Transverse colon (tissue), 4 donors: ENCODE results near the gene PGA3. TPM values are rescaled to one million over a fixed set of nuclear protein-coding genes. Genes with fewer than 3 reads are reported as not detected.
"Not testable (repeated sequence)": the region's sequence is repeated elsewhere in the genome, so short reads cannot be mapped to it uniquely, and the experiment has no call there.

Experiments used
- DNase-seq: peaks from one replicate; pipeline ENCODE4 v3.0.0-alpha.2; 2019
- H3K27ac ChIP-seq, 4 donors: fragments of 200-600 bp; sonication (generic); 2 replicates each; pipeline ENCODE4 v1.5.1; 2016 to 2018; ENCODE audit warnings: inconsistent platforms in 4 of 4
- H3K27me3 ChIP-seq: fragments of 200-600 bp; sonication (generic); 2 replicates; pipeline ENCODE4 v1.5.1; 2017; ENCODE audit warnings: inconsistent platforms
- H3K36me3 ChIP-seq, 4 donors: fragments of 200-600 bp; sonication (generic); 2 replicates each; pipeline ENCODE4 v1.5.1; 2017 to 2019; ENCODE audit warnings: inconsistent platforms in 4 of 4
- H3K4me1 ChIP-seq, 4 donors: fragments of 200-600 bp; sonication (generic); 2 replicates each; pipeline ENCODE4 v1.5.1; 2017 to 2020; ENCODE audit warnings: inconsistent platforms in 4 of 4
- H3K4me3 ChIP-seq, 4 donors: fragments of 200-600 bp; sonication (generic); 1 replicate in 1 of 4; 2 replicates in 3 of 4; pipeline versions ENCODE4 v1.5.1 to v1.6.1; 2017 to 2019; ENCODE audit warnings: inconsistent platforms in 4 of 4
- H3K9me3 ChIP-seq, 2 donors: fragments of 200-600 bp; sonication (generic); 2 replicates each; pipeline ENCODE4 v1.5.1; 2017 to 2019; ENCODE audit warnings: inconsistent platforms in 2 of 2
- WGBS, 2 donors: methylation state at CpG; one replicate each; pipeline ENCODE4 v1.1.5; 2018; ENCODE audit warnings: low coverage in 1 of 2; 5-methylcytosine and 5-hydroxymethylcytosine counted together
- in situ Hi-C, 4 donors: fragments of 200-750 bp; cut with MboI; loops; one replicate each; pipeline versions ENCODE4 v1.15.0 to v1.15.1; 2017; ENCODE audit warnings: low sequenced_read_pairs in 3 of 4, low pct_ligation_motif_present in 1 of 4, low pct_unique_long_range_greater_than_20kb in 1 of 4
- intact Hi-C: fragments of 100-400 bp; cut with DNase I; formaldehyde crosslinking; loops from one replicate; pipeline ENCODE4 v1.15.1; 2023; ENCODE audit warnings: low total_unique reads
- total RNA-seq, 4 donors: library from RNA; depleted of rRNA; stranded (reverse); fragments of >200 nt; gene quantifications; one replicate each; pipeline ENCODE4 v1.1.0, GENCODE V29; 2016

Gene PGA3
- total RNA-seq, 4 donors from 2014 or later, result 1.5 to 20.1 TPM; not detected in 2

- H3K27me3 ChIP-seq, in situ Hi-C loops, H3K4me3 ChIP-seq, intact Hi-C loops, H3K4me1 ChIP-seq, H3K36me3 ChIP-seq, DNase-seq, H3K27ac ChIP-seq, H3K9me3 ChIP-seq: not testable (repeated sequence)
- no CpG with 5 or more reads among the region's 5 CpGs for WGBS, 2 donors
These were observed 28.3 kb downstream of the PGA3 start for GRCh38 chr11:61231585-61231984.

- intact Hi-C loops, DNase-seq, H3K9me3 ChIP-seq, H3K36me3 ChIP-seq, H3K4me3 ChIP-seq, in situ Hi-C loops, H3K27me3 ChIP-seq, H3K4me1 ChIP-seq, H3K27ac ChIP-seq: not testable (repeated sequence)
- no CpG with 5 or more reads among the region's 3 CpGs for WGBS, 2 donors
These were observed 29.3 kb downstream of the PGA3 start for GRCh38 chr11:61232548-61233145.

- DNase-seq, in situ Hi-C loops, intact Hi-C loops, H3K4me1 ChIP-seq, H3K9me3 ChIP-seq, H3K27me3 ChIP-seq, H3K27ac ChIP-seq, H3K36me3 ChIP-seq, H3K4me3 ChIP-seq: not testable (repeated sequence)
- WGBS, 2 donors, result no CpG with 5 or more reads among the region's 4 CpGs
These were observed 33.8 kb downstream of the PGA3 start for GRCh38 chr11:61237130-61237529.

- 79% methylated on average over 7 of the region's 8 CpGs; no CpG with 5 or more reads in 1 of the 2 donors for WGBS, 2 donors
- H3K9me3 ChIP-seq, H3K27ac ChIP-seq, in situ Hi-C loops, H3K36me3 ChIP-seq, intact Hi-C loops, DNase-seq, H3K4me1 ChIP-seq, H3K4me3 ChIP-seq, H3K27me3 ChIP-seq: not testable (repeated sequence)
These were observed 37.0 kb downstream of the PGA3 start for GRCh38 chr11:61240288-61240687.

GRCh38 chr11:61240875-61241274 is 37.6 kb downstream of the PGA3 start, which contains the start of gene PGA5:
TSS of gene PGA5 (plus strand) at chr11:61241175. CDS start at chr11:61241227, 52 bp downstream.
- WGBS, 2 donors, result no CpG with 5 or more reads among the region's 8 CpGs
- DNase-seq, H3K4me1 ChIP-seq, H3K4me3 ChIP-seq, intact Hi-C loops, H3K27me3 ChIP-seq, H3K36me3 ChIP-seq, H3K9me3 ChIP-seq, in situ Hi-C loops, H3K27ac ChIP-seq: not testable (repeated sequence)

GRCh38 chr11:61241526-61241925 is 38.2 kb downstream of the PGA3 start:
- in situ Hi-C loops, intact Hi-C loops: not testable (repeated sequence)

GRCh38 chr11:61245284-61245964 is 42.1 kb downstream of the PGA3 start:
- in situ Hi-C loops, H3K9me3 ChIP-seq, H3K4me1 ChIP-seq, H3K4me3 ChIP-seq, intact Hi-C loops, DNase-seq, H3K36me3 ChIP-seq, H3K27me3 ChIP-seq, H3K27ac ChIP-seq: not testable (repeated sequence)
- no CpG with 5 or more reads among the region's 10 CpGs for WGBS, 2 donors

More at GRCh38 chr11:61241526-61241925, 38.2 kb downstream of the PGA3 start:
- H3K27ac ChIP-seq, H3K4me3 ChIP-seq, H3K4me1 ChIP-seq, H3K27me3 ChIP-seq, H3K9me3 ChIP-seq, H3K36me3 ChIP-seq, DNase-seq: not testable (repeated sequence)
- no CpG with 5 or more reads among the region's 5 CpGs for WGBS, 2 donors

- in situ Hi-C loops, H3K9me3 ChIP-seq, intact Hi-C loops, H3K27me3 ChIP-seq, H3K27ac ChIP-seq, H3K4me1 ChIP-seq, H3K36me3 ChIP-seq, DNase-seq, H3K4me3 ChIP-seq: not testable (repeated sequence)
- WGBS, 2 donors, result 87% methylated on average over 9 of the region's 9 CpGs; no CpG with 5 or more reads in 1 of the 2 donors
These were observed 44.8 kb downstream of the PGA3 start for GRCh38 chr11:61248071-61248470.

DNA sequence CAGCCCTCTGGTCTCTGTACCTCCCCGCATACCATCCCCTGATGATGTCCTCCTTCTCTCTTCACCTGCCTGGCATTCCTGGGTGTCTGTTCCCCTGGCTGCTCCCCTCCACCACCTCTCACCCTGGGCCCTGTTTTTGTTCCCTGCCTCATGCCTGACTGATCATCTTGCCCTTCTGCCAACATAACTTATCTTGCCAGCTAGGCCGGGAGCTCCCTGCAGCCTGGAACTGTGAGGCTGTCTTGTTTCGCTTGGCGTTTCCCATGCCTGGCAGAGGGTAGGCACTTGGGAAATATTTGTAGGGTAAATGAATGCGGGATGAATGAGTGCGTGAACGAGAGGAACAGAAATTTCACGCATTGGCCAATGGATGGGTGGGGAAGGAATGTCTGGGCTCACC is 45.9 kb downstream of the PGA3 start:
- H3K9me3 ChIP-seq, DNase-seq, H3K27ac ChIP-seq, H3K4me3 ChIP-seq, H3K27me3 ChIP-seq, in situ Hi-C loops, intact Hi-C loops, H3K36me3 ChIP-seq, H3K4me1 ChIP-seq: not testable (repeated sequence)
- 70 to 92% methylated on average over 2 to 8 of the region's 8 CpGs for WGBS, 2 donors

DNA sequence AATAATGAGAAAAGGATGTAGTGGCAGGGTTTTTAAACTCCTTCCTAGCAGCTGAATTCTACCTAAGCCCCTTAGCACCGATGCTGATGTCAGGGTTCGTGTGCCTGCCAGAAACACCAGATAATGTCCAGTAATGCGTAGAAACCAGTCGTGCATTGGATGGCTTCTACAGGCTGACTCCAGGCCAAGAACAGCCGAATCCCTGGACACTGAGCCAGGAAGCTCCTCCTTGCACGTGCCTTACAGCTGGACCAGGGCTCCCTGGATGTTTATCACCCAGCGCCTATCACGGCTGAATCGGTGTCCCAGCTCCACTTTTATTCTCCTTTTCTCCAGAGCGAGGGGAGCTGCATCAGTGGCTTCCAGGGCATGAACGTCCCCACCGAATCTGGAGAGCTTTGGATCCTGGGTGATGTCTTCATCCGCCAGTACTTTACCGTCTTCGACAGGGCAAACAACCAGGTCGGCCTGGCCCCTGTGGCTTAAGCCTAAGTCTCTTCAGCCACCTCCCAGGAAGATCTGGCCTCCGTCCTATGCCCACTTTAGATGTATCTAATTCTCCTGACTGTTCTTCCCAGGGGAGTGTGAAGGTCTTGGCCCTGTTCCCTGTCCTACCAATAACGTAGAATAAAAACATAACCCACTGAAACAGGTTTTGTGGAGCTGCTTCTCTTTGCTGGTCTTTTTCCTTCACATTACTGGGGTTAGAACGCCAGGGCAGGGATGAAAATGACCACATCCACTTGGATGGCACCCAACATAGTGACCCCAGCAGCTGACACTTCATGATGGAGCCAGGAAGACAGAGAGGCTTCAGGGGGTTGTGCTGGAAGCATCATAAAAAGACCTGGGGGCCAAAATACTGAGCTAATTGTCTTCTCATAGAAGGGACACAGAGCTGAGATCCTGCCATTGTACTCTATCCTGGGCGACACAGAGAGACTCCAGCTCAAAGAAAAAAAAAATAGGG is 47.8 kb downstream of the PGA3 start:
- WGBS, 2 donors, result 83 to 92% methylated on average over 7 to 20 of the region's 20 CpGs
- H3K36me3 ChIP-seq, H3K27me3 ChIP-seq, intact Hi-C loops, H3K4me3 ChIP-seq, H3K27ac ChIP-seq, H3K4me1 ChIP-seq, DNase-seq, H3K9me3 ChIP-seq: not testable (repeated sequence)
- in situ Hi-C loops, result loop anchor here in 1 of 4 donors (25.0 kb wide), 1 partner anchor 136 kb away; the partner anchor contains the start of gene TMEM216
